Activated CD8-positive, alpha-beta T cell treated with anti-CD3 and anti-CD28 coated beads, Interleukin-2, amount 10 ng/mL, durations not matched to agents 7 days and 5 days (primary cell): Measurements from ENCODE around the gene SMPX. TPM values are rescaled to one million over a fixed set of nuclear protein-coding genes. Genes with fewer than 3 reads are reported as not detected.

Source experiments
- ATAC-seq: fragments of 150-1000 bp; cut with Tn5 transposase; one replicate; pipeline ENCODE4 v1.10.0; 2021; ENCODE audit warnings: moderate library complexity
- CTCF ChIA-PET: fragments of 350-600 bp; sonication (Branson Sonifier 250); formaldehyde crosslinking; loops from one replicate; lab custom pipeline; 2021; ENCODE audit warnings: antibody characterized with exemption; lab: Charles Lee
- POLR2A ChIA-PET: fragments of 350-600 bp; sonication (Branson Sonifier 250); formaldehyde crosslinking; loops from one replicate; lab custom pipeline; 2021; ENCODE audit warnings: antibody characterized with exemption; lab: Charles Lee
- DNase-seq: peaks from one replicate; pipeline ENCODE4 v3.0.0-alpha.2; 2020
- H3K27ac Mint-ChIP-seq: one replicate; pipeline ENCODE4 v1.8.0; 2021; ENCODE audit warnings: mild to moderate bottlenecking, mixed read lengths
- H3K27me3 Mint-ChIP-seq: one replicate; pipeline ENCODE4 v1.8.0; 2021; ENCODE audit warnings: low read depth, mixed read lengths
- H3K36me3 Mint-ChIP-seq: one replicate; pipeline ENCODE4 v1.8.0; 2021; ENCODE audit warnings: low read depth, mixed read lengths
- H3K4me1 Mint-ChIP-seq: one replicate; pipeline ENCODE4 v1.8.0; 2021; ENCODE audit warnings: low read depth, mixed read lengths
- H3K4me3 Mint-ChIP-seq: one replicate; pipeline ENCODE4 v1.8.0; 2021; ENCODE audit warnings: mild to moderate bottlenecking, mixed read lengths
- H3K9me3 Mint-ChIP-seq: one replicate; pipeline ENCODE4 v1.8.0; 2022; ENCODE audit warnings: mixed read lengths; ENCODE audit not compliant: insufficient read depth
- total RNA-seq, 2 experiments: library from RNA; stranded (reverse); gene quantifications; one replicate each; pipeline ENCODE4 v1.2.3, GENCODE V29; 2021

Gene SMPX
- total RNA-seq, 2 experiments from 2014 or later, result not detected

DNA sequence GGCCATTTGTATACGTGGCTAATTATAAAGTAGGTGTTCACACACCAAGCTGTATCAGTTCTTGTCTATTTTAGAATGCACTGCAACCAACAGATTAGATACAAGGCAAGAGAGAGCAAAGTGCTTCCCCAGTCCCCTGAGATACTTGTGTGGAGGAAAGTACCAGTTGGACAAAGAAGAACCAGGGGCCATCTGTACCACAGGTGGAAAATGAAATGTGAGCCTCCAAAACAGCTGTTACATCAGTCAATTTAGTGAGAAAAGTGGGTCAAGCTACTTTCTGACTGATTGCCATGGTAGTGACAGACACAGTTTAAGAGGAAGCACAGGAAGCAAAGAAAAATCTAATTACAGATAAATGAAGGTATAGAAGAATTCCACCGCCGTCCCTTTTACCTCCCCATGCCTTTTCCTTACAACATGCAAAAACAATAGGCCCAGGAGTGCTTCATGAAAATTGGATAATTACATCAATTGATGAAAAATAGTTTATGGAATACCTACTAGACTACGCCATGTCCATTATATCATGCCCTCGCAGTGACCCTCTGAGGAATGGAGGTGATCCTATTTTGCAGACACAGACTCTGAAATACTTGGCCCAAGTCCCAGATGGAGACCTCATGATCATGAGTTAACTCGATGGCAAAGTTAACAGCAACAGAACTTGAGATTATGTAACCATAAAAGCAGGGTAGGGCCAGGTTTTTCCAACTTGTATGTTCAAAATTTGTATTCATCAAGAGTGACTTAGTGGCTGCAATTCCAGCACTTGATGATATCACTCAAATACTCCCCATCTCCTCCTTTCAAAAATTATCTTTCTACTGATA, 15.8 kb downstream of the SMPX start:
- DNase-seq, result no peak
- Mint-ChIP-seq H3K27me3 (peaks cover 2% of the 10 kb centered on the region), H3K4me1 (no peaks in the 10 kb centered on the region), H3K36me3 (no peaks in the 10 kb centered on the region), H3K27ac (no peak overlapping the region), H3K9me3 (no peaks in the 10 kb centered on the region), H3K4me3 (no peak overlapping the region)
- POLR2A ChIA-PET, result no interaction called here
- CTCF ChIA-PET, result no interaction called here
- ATAC-seq, result no peak

GRCh38 chrX:21741364-21741763, 16.6 kb downstream of the SMPX start:
- no peak for ATAC-seq
- Mint-ChIP-seq H3K9me3 (no peaks in the 10 kb centered on the region), H3K36me3 (no peaks in the 10 kb centered on the region), H3K4me1 (no peaks in the 10 kb centered on the region), H3K4me3 (no peak overlapping the region), H3K27ac (no peak overlapping the region), H3K27me3 (peaks cover 4% of the 10 kb centered on the region)
- ChIA-PET POLR2A (no interaction called here), CTCF (no interaction called here)
- no peak for DNase-seq

GRCh38 chrX:21740329-21741274, 17.3 kb downstream of the SMPX start:
- peaks cover 4% of the 10 kb centered on the region for H3K27me3 Mint-ChIP-seq
- no peaks in the 10 kb centered on the region for H3K4me1 Mint-ChIP-seq
- ATAC-seq, result no peak
- POLR2A ChIA-PET, result interaction anchor here (0.6 kb wide), 1 partner anchor 96 kb away, joined by 4 read pairs; no protein-coding TSS in a partner anchor
- H3K9me3 Mint-ChIP-seq, result no peaks in the 10 kb centered on the region
- DNase-seq, result no peak
- CTCF ChIA-PET, result no interaction called here
- H3K27ac Mint-ChIP-seq, result no peak overlapping the region
- H3K4me3 Mint-ChIP-seq, result no peak overlapping the region
- H3K36me3 Mint-ChIP-seq, result no peaks in the 10 kb centered on the region

GRCh38 chrX:21738950-21739287, 19.0 kb downstream of the SMPX start:
- Mint-ChIP-seq H3K4me3 (no peak overlapping the region), H3K4me1 (no peaks in the 10 kb centered on the region), H3K9me3 (no peaks in the 10 kb centered on the region), H3K36me3 (no peaks in the 10 kb centered on the region), H3K27me3 (peaks cover 4% of the 10 kb centered on the region), H3K27ac (no peak overlapping the region)
- ATAC-seq (no peak), DNase-seq (no peak)
- CTCF ChIA-PET, result no interaction called here
- POLR2A ChIA-PET, result no interaction called here

- Mint-ChIP-seq H3K36me3 (no peaks in the 10 kb centered on the region), H3K4me1 (no peaks in the 10 kb centered on the region), H3K27me3 (peaks cover 4% of the 10 kb centered on the region), H3K27ac (no peak overlapping the region), H3K9me3 (no peaks in the 10 kb centered on the region), H3K4me3 (no peak overlapping the region)
- no peak for DNase-seq
- ChIA-PET CTCF (no interaction called here), POLR2A (no interaction called here)
- ATAC-seq, result no peak
These were observed 19.5 kb downstream of the SMPX start for GRCh38 chrX:21738210-21738949.

DNA sequence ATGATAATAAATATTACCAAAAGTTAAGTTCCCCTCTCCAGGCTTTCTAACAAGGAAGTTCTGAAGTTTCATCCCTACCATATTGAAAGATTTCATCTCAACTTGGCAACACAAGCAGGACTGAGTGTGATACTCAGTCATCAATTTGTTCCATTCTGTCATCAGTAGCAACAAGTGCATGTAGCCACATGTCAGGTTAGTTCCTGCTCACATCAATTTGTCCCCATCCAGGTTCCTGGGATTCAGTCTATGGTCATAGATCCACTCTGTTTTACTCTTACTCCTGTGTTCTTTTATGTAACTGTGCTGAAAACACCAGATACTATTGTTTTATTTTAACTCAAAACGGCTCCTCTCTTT, 22.2 kb downstream of the SMPX start:
- H3K27me3 Mint-ChIP-seq, result peaks cover 2% of the 10 kb centered on the region
- ChIA-PET CTCF (no interaction called here), POLR2A (no interaction called here)
- ATAC-seq (no peak), DNase-seq (no peak)
- no peaks in the 10 kb centered on the region for H3K4me1 Mint-ChIP-seq
- H3K36me3 Mint-ChIP-seq, result no peaks in the 10 kb centered on the region
- no peak overlapping the region for H3K4me3 Mint-ChIP-seq
- no peak overlapping the region for H3K27ac Mint-ChIP-seq
- no peaks in the 10 kb centered on the region for H3K9me3 Mint-ChIP-seq

DNA sequence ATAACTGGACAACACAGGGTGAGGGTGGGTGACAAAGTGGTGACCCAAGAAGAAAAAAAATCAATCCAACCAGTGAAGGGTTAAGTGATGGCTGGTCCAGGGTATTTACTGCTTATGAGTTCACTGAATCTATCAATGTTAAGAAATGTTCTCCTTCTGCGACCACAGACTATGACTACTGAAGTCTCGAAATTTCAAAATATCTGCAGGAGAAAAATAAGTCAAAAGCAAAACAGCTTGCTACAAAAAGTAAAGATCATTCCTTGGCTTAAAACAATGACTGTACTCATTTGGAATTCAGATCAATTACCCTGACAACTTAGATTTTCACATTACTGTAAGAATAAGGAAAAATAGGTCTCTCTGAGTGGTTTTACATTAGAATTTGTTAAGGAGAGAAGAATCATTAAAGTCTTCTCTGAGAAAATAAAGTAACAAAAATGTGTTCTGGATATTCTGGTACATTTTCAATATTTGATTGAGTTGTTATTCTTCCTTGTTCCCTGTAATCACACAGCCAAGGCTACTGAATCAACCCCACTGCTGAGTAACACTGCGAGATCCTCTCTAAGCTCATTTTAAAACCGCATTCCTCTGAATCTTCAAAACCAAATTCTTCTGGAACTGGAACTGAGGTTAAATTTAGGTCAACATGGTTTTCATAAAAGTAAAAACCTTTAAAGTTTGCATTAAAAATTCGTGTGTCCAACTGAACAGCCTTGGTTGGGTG, 22.7 kb downstream of the SMPX start:
- H3K4me1 Mint-ChIP-seq, result no peaks in the 10 kb centered on the region
- no peaks in the 10 kb centered on the region for H3K36me3 Mint-ChIP-seq
- H3K4me3 Mint-ChIP-seq, result no peak overlapping the region
- H3K27ac Mint-ChIP-seq, result no peak overlapping the region
- H3K27me3 Mint-ChIP-seq, result peaks cover 2% of the 10 kb centered on the region
- ATAC-seq (no peak), DNase-seq (no peak)
- H3K9me3 Mint-ChIP-seq, result no peaks in the 10 kb centered on the region
- POLR2A ChIA-PET, result no interaction called here
- CTCF ChIA-PET, result no interaction called here

GRCh38 chrX:21734175-21734574, 23.7 kb downstream of the SMPX start:
- Mint-ChIP-seq H3K4me3 (no peak overlapping the region), H3K4me1 (no peaks in the 10 kb centered on the region), H3K27ac (no peak overlapping the region), H3K36me3 (no peaks in the 10 kb centered on the region), H3K27me3 (peaks cover 2% of the 10 kb centered on the region), H3K9me3 (no peaks in the 10 kb centered on the region)
- ChIA-PET POLR2A (no interaction called here), CTCF (interaction anchor here (1.2 kb wide), 1 partner anchor 9 kb away, joined by 3 read pairs; no protein-coding TSS in a partner anchor)
- DNase-seq (no peak), ATAC-seq (no peak)

- no peak for ATAC-seq
- Mint-ChIP-seq H3K9me3 (no peaks in the 10 kb centered on the region), H3K4me3 (no peak overlapping the region), H3K27ac (no peak overlapping the region), H3K27me3 (peaks cover 2% of the 10 kb centered on the region), H3K36me3 (no peaks in the 10 kb centered on the region), H3K4me1 (no peaks in the 10 kb centered on the region)
- CTCF ChIA-PET, result interaction anchor here (1.2 kb wide), 1 partner anchor 8 kb away, joined by 3 read pairs; no protein-coding TSS in a partner anchor
- POLR2A ChIA-PET, result no interaction called here
- DNase-seq, result no peak
These were observed 24.2 kb downstream of the SMPX start for GRCh38 chrX:21733705-21734104.

DNA sequence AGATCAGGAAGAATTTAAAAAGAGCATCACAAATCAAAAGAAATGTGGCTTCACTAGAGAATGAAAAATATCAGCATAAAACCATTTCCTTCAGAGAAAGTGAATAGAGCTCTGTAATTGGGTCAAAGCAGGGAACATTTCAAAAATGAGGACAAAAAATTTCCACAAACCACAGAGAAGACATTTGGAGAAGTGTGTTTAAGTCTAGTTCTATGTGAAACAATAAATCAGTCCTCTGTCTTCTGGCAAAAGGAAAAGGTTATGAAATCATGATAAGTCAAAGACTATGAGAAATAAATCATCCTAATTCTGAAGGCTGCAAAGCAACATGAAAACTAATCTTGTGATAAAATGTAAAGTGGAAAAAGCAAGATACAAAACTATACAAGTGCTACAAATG, 27.9 kb downstream of the SMPX start:
- no peak overlapping the region for H3K4me3 Mint-ChIP-seq

GRCh38 chrX:21728276-21728968, 29.5 kb downstream of the SMPX start:
- ATAC-seq (no peak), DNase-seq (no peak)
- Mint-ChIP-seq H3K27me3 (no peaks in the 10 kb centered on the region), H3K4me3 (no peak overlapping the region), H3K4me1 (no peaks in the 10 kb centered on the region), H3K27ac (no peak overlapping the region), H3K9me3 (no peaks in the 10 kb centered on the region), H3K36me3 (no peaks in the 10 kb centered on the region)
- ChIA-PET POLR2A (no interaction called here), CTCF (no interaction called here)

More for the DNA sequence above, 27.9 kb downstream of the SMPX start:
- no peaks in the 10 kb centered on the region for H3K9me3 Mint-ChIP-seq
- ATAC-seq (no peak), DNase-seq (no peak)
- H3K27ac Mint-ChIP-seq, result no peak overlapping the region
- ChIA-PET CTCF (no interaction called here), POLR2A (no interaction called here)
- no peaks in the 10 kb centered on the region for H3K4me1 Mint-ChIP-seq
- no peaks in the 10 kb centered on the region for H3K36me3 Mint-ChIP-seq
- no peaks in the 10 kb centered on the region for H3K27me3 Mint-ChIP-seq
